Epithelial cell of esophagus (primary cell): ENCODE data around the gene FHDC1.

Experiments
- DNase-seq: peaks from one replicate; pipeline ENCODE4 v3.0.0; 2010; ENCODE audit warnings: low read depth
- H3K4me3 ChIP-seq: 2 replicates; pipeline ENCODE4 v1.5.1; 2011; ENCODE audit warnings: mild to moderate bottlenecking, low read length, control low read depth
- CTCF ChIP-seq: IDR thresholded peaks from 2 replicates; pipeline ENCODE4 v1.5.1; 2011; ENCODE audit warnings: low read depth, mild to moderate bottlenecking, low read length, control low read depth, inconsistent platforms; ENCODE audit not compliant: insufficient read depth; ENCODE audit errors: missing control alignments

The FHDC1 gene

GRCh38 chr4:153020457-153020856, 84.3 kb downstream of the FHDC1 start:
- no peak overlapping the region for H3K4me3 ChIP-seq
- no peak for TF ChIP-seq CTCF
- DNase-seq, result no peak

GRCh38 chr4:153021276-153021675, 85.2 kb downstream of the FHDC1 start:
- no peak for DNase-seq
- TF ChIP-seq CTCF, result no peak
- no peak overlapping the region for H3K4me3 ChIP-seq

GRCh38 chr4:153022241-153022715, 86.2 kb downstream of the FHDC1 start:
- peak; percentile 49 for DNase-seq

GRCh38 chr4:153023139-153023538, 87.0 kb downstream of the FHDC1 start:
- DNase-seq, result peak; percentile 31
- no peak for TF ChIP-seq CTCF
- no peak overlapping the region for H3K4me3 ChIP-seq

More at GRCh38 chr4:153022241-153022715, 86.2 kb downstream of the FHDC1 start:
- H3K4me3 ChIP-seq, result no peak overlapping the region
- no peak for TF ChIP-seq CTCF

GRCh38 chr4:153023692-153024394, 87.7 kb downstream of the FHDC1 start:
- no peak overlapping the region for H3K4me3 ChIP-seq
- TF ChIP-seq CTCF, result no peak
- DNase-seq, result peak; percentile 96

- no peak for TF ChIP-seq CTCF
- peak; percentile 7 for DNase-seq
Measured at GRCh38 chr4:153024466-153024865, 88.3 kb downstream of the FHDC1 start.

GRCh38 chr4:153025406-153025805, 89.3 kb downstream of the FHDC1 start:
- DNase-seq, result no peak
- TF ChIP-seq CTCF, result no peak

More at GRCh38 chr4:153024466-153024865, 88.3 kb downstream of the FHDC1 start:
- H3K4me3 ChIP-seq, result no peak overlapping the region

More at GRCh38 chr4:153025406-153025805, 89.3 kb downstream of the FHDC1 start:
- no peak overlapping the region for H3K4me3 ChIP-seq
